ENCODE results near the gene MAGEA2B. TPM values are rescaled to one million over a fixed set of nuclear protein-coding genes. Genes with fewer than 3 reads are reported as not detected.
"Not testable (repeated sequence)": the region's sequence is repeated elsewhere in the genome, so short reads cannot be mapped to it uniquely, and the experiment has no call there.

The MAGEA2B gene
- total RNA-seq, result not detected in 2 replicates

- H3K4me3 ChIP-seq (ENCODE audit: low read depth, low read length); DNase-seq (ENCODE audit: low read depth); H3K27me3 ChIP-seq (ENCODE audit: control insufficient read depth, insufficient read depth, low read length); H3K36me3 ChIP-seq (ENCODE audit: control insufficient read depth, insufficient read depth, low read length): not testable (repeated sequence)
Observed at GRCh38 chrX:152713815-152714787, at the start of gene MAGEA2B. Gene MAGEA2B (plus strand): TSS chrX:152714628. CDS start chrX:152717107, 2,479 bp downstream.

- no peak for DNase-seq (ENCODE audit: low read depth)
- no peak overlapping the region for H3K4me3 ChIP-seq (ENCODE audit: low read depth, low read length)
- H3K36me3 ChIP-seq (ENCODE audit: control insufficient read depth, insufficient read depth, low read length), result no peaks in the 10 kb centered on the region
- H3K27me3 ChIP-seq (ENCODE audit: control insufficient read depth, insufficient read depth, low read length), result no peaks in the 10 kb centered on the region
- TF ChIP-seq CTCF (IDR thresholded peaks at IDR 0.05; ENCODE audit: insufficient read depth, low read length, poor library complexity, severe bottlenecking), result no peak
Observed at GRCh38 chrX:152674135-152674534, 40.3 kb upstream of the MAGEA2B start.

- not testable (repeated sequence) for H3K27me3 ChIP-seq (ENCODE audit: control insufficient read depth, insufficient read depth, low read length); H3K4me3 ChIP-seq (ENCODE audit: low read depth, low read length); H3K36me3 ChIP-seq (ENCODE audit: control insufficient read depth, insufficient read depth, low read length); DNase-seq (ENCODE audit: low read depth)
Observed at GRCh38 chrX:152674652-152675051, 39.8 kb upstream of the MAGEA2B start.

- H3K36me3 ChIP-seq (ENCODE audit: control insufficient read depth, insufficient read depth, low read length); DNase-seq (ENCODE audit: low read depth); H3K27me3 ChIP-seq (ENCODE audit: control insufficient read depth, insufficient read depth, low read length); H3K4me3 ChIP-seq (ENCODE audit: low read depth, low read length): not testable (repeated sequence)
Observed at GRCh38 chrX:152681012-152681411, 33.4 kb upstream of the MAGEA2B start.

GRCh38 chrX:152697952-152698931, 16.2 kb upstream of the MAGEA2B start, which contains the start of gene MAGEA3:
Gene MAGEA3 (plus strand): TSS chrX:152698794. CDS start chrX:152700833, 2,039 bp downstream.
- H3K36me3 ChIP-seq (ENCODE audit: control insufficient read depth, insufficient read depth, low read length); H3K27me3 ChIP-seq (ENCODE audit: control insufficient read depth, insufficient read depth, low read length); H3K4me3 ChIP-seq (ENCODE audit: low read depth, low read length); DNase-seq (ENCODE audit: low read depth): not testable (repeated sequence)

GRCh38 chrX:152700390-152700789, 14.0 kb upstream of the MAGEA2B start:
- H3K4me3 ChIP-seq (ENCODE audit: low read depth, low read length); H3K27me3 ChIP-seq (ENCODE audit: control insufficient read depth, insufficient read depth, low read length); H3K36me3 ChIP-seq (ENCODE audit: control insufficient read depth, insufficient read depth, low read length); DNase-seq (ENCODE audit: low read depth): not testable (repeated sequence)

- not testable (repeated sequence) for DNase-seq (ENCODE audit: low read depth); H3K4me3 ChIP-seq (ENCODE audit: low read depth, low read length); H3K36me3 ChIP-seq (ENCODE audit: control insufficient read depth, insufficient read depth, low read length); H3K27me3 ChIP-seq (ENCODE audit: control insufficient read depth, insufficient read depth, low read length)
Observed at GRCh38 chrX:152706500-152706899, 7.9 kb upstream of the MAGEA2B start.

- not testable (repeated sequence) for H3K36me3 ChIP-seq (ENCODE audit: control insufficient read depth, insufficient read depth, low read length); DNase-seq (ENCODE audit: low read depth); H3K4me3 ChIP-seq (ENCODE audit: low read depth, low read length); H3K27me3 ChIP-seq (ENCODE audit: control insufficient read depth, insufficient read depth, low read length)
Observed at GRCh38 chrX:152709173-152709572, 5.3 kb upstream of the MAGEA2B start, which contains the start of gene CSAG2. Gene CSAG2 (minus strand): TSS chrX:152709273. CDS start chrX:152709112, 161 bp downstream.

GRCh38 chrX:152713195-152713594, 1.2 kb upstream of the MAGEA2B start:
- not testable (repeated sequence) for H3K27me3 ChIP-seq (ENCODE audit: control insufficient read depth, insufficient read depth, low read length); DNase-seq (ENCODE audit: low read depth); H3K4me3 ChIP-seq (ENCODE audit: low read depth, low read length); H3K36me3 ChIP-seq (ENCODE audit: control insufficient read depth, insufficient read depth, low read length)
